Sigmoid colon (tissue), 4 donors: ENCODE data around the gene FKBP6.

Experiments
- CTCF ChIP-seq, 4 experiments: fragments of 450-650 bp in 3 of 4; fragments of 200-600 bp in 1 of 4; IDR thresholded peaks; one replicate each; pipeline ENCODE4 v1.5.1; 2016 to 2019; ENCODE audit warnings: antibody characterized with exemption in 4 of 4, mild to moderate bottlenecking in 3 of 4, moderate library complexity in 2 of 4
- POLR2AphosphoS5 ChIP-seq, 4 donors: sonication (generic); formaldehyde crosslinking; IDR thresholded peaks; one replicate each; pipeline ENCODE4 v1.6.1; 2017; ENCODE audit warnings: antibody characterized with exemption in 4 of 4

- TF ChIP-seq CTCF (IDR thresholded peaks at IDR 0.05) (no peak), POLR2AphosphoS5 (IDR thresholded peaks at IDR 0.05) (no peak)
Measured at GRCh38 chr7:73314271-73314670, 13.7 kb upstream of the FKBP6 start.
